Mesenchymal stem cell (in vitro differentiated cells and primary cell): ENCODE results near the gene MED17.

Source experiments
- DNase-seq: peaks from one replicate; pipeline ENCODE4 v3.0.0-alpha.2; 2013
- H2AFZ ChIP-seq: one replicate; pipeline ENCODE4 v1.6.1; 2013; ENCODE audit warnings: low read depth, mild to moderate bottlenecking, control low read depth, inconsistent platforms, low read length, moderate library complexity
- H2AK5ac ChIP-seq: 2 replicates; pipeline ENCODE4 v1.6.1; 2013; ENCODE audit warnings: low read length, moderate library complexity, mild to moderate bottlenecking, inconsistent platforms; ENCODE audit not compliant: severe bottlenecking
- H2BK120ac ChIP-seq: one replicate; pipeline ENCODE4 v1.6.1; 2013; ENCODE audit warnings: low read depth, mild to moderate bottlenecking, inconsistent platforms, low read length, moderate library complexity
- H2BK12ac ChIP-seq, 2 experiments: one replicate each; pipeline ENCODE4 v1.6.1; 2013; ENCODE audit warnings: inconsistent platforms in 2 of 2, low read length in 2 of 2, mild to moderate bottlenecking in 2 of 2, moderate library complexity in 2 of 2, control low read depth in 1 of 2
- H2BK15ac ChIP-seq: one replicate; pipeline ENCODE4 v1.6.1; 2013; ENCODE audit warnings: mild to moderate bottlenecking, low read depth, inconsistent platforms; ENCODE audit not compliant: poor library complexity, severe bottlenecking
- H2BK5ac ChIP-seq: 2 replicates; pipeline ENCODE4 v1.6.1; 2013; ENCODE audit warnings: low read depth, mild to moderate bottlenecking, low read length, control low read depth, inconsistent platforms; ENCODE audit not compliant: poor library complexity, severe bottlenecking
- H3K14ac ChIP-seq, 2 experiments: one replicate each; pipeline ENCODE4 v1.6.1; 2013; ENCODE audit warnings: inconsistent platforms in 2 of 2, low read length in 2 of 2, control low read depth in 1 of 2, mild to moderate bottlenecking in 1 of 2, moderate library complexity in 1 of 2
- H3K18ac ChIP-seq, 2 experiments: one replicate each; pipeline ENCODE4 v1.6.1; 2013; ENCODE audit warnings: inconsistent platforms in 2 of 2, low read length in 2 of 2, control low read depth in 1 of 2, low read depth in 1 of 2, mild to moderate bottlenecking in 1 of 2
- H3K23ac ChIP-seq, 2 experiments: one replicate each; pipeline ENCODE4 v1.6.1; 2013; ENCODE audit warnings: inconsistent platforms in 2 of 2, low read length in 2 of 2, mild to moderate bottlenecking in 2 of 2, moderate library complexity in 2 of 2, control low read depth in 1 of 2
- H3K27ac ChIP-seq: 2 replicates; pipeline ENCODE4 v1.5.1; 2013; ENCODE audit warnings: mild to moderate bottlenecking, moderate library complexity, low read length, control low read depth, inconsistent platforms; ENCODE audit not compliant: poor library complexity, severe bottlenecking
- H3K27me3 ChIP-seq, 2 experiments: 2 replicates each; pipeline versions ENCODE4 v1.6.1 to v1.7.0; 2013; ENCODE audit warnings: low read length in 2 of 2, mild to moderate bottlenecking in 2 of 2, moderate library complexity in 2 of 2, control low read depth in 1 of 2, inconsistent platforms in 1 of 2; ENCODE audit not compliant: control insufficient read depth in 1 of 2, insufficient read depth in 1 of 2
- H3K36me3 ChIP-seq, 2 experiments: 2 replicates each; pipeline versions ENCODE4 v1.6.1 to v1.7.0; 2013; ENCODE audit warnings: low read length in 2 of 2, control low read depth in 1 of 2, inconsistent platforms in 1 of 2, low read depth in 1 of 2, mild to moderate bottlenecking in 1 of 2; ENCODE audit not compliant: insufficient read depth in 2 of 2, control insufficient read depth in 1 of 2
- H3K4ac ChIP-seq, 2 experiments: one replicate each; pipeline ENCODE4 v1.6.1; 2013; ENCODE audit warnings: inconsistent platforms in 2 of 2, low read length in 2 of 2, mild to moderate bottlenecking in 2 of 2, moderate library complexity in 2 of 2, control low read depth in 1 of 2, low read depth in 1 of 2
- H3K4me1 ChIP-seq: 2 replicates; pipeline ENCODE4 v1.6.1; 2013; ENCODE audit warnings: low read depth, low read length, control low read depth; ENCODE audit not compliant: control insufficient read depth, insufficient read depth
- H3K4me2 ChIP-seq: 2 replicates; pipeline ENCODE4 v1.6.1; 2013; ENCODE audit warnings: low read length, mild to moderate bottlenecking, inconsistent platforms; ENCODE audit not compliant: poor library complexity, severe bottlenecking
- H3K4me3 ChIP-seq, 2 experiments: 2 replicates each; pipeline versions ENCODE4 v1.5.1 to v1.7.0; 2013; ENCODE audit warnings: low read length in 2 of 2, mild to moderate bottlenecking in 2 of 2, control low read depth in 1 of 2, low read depth in 1 of 2; ENCODE audit not compliant: insufficient read depth in 1 of 2
- H3K79me1 ChIP-seq: replicated peaks from 2 replicates; pipeline ENCODE4 v1.6.1; 2013; ENCODE audit warnings: mild to moderate bottlenecking, control low read depth, low read length, inconsistent platforms; ENCODE audit not compliant: poor library complexity, severe bottlenecking
- H3K9ac ChIP-seq: 2 replicates; pipeline ENCODE4 v1.7.0; 2013; ENCODE audit warnings: mild to moderate bottlenecking, low read length, moderate library complexity
- H3K9me3 ChIP-seq: 2 replicates; pipeline ENCODE4 v1.7.0; 2013; ENCODE audit warnings: mild to moderate bottlenecking, low read length; ENCODE audit not compliant: control insufficient read depth
- H4K8ac ChIP-seq: one replicate; pipeline ENCODE4 v1.6.1; 2013; ENCODE audit warnings: inconsistent platforms, mild to moderate bottlenecking, low read length, moderate library complexity
- H4K91ac ChIP-seq: one replicate; pipeline ENCODE4 v1.6.1; 2013; ENCODE audit warnings: mild to moderate bottlenecking, low read length, inconsistent platforms
- WGBS: methylation state at CpG from one replicate; pipeline ENCODE4 v1.1.7; 2013; ENCODE audit warnings: mixed read lengths; 5-methylcytosine and 5-hydroxymethylcytosine counted together

MED17 gene

GRCh38 chr11:93766504-93766903, 17.6 kb upstream of the MED17 start:
- H3K18ac ChIP-seq: no peak overlapping the region
- H3K27me3 ChIP-seq: no peaks in the 10 kb centered on the region
- no peak for DNase-seq
- no peaks in the 10 kb centered on the region for H3K4me1 ChIP-seq
- H3K14ac ChIP-seq: no peak overlapping the region
- no peak overlapping the region for H4K8ac ChIP-seq
- H3K79me1 ChIP-seq: no peaks in the 10 kb centered on the region
- H3K4me2 ChIP-seq: no peak overlapping the region
- H3K9ac ChIP-seq: no peak overlapping the region
- H3K27ac ChIP-seq: no peak overlapping the region
- no peak overlapping the region for H2BK15ac ChIP-seq
- H3K9me3 ChIP-seq: no peaks in the 10 kb centered on the region
- no peak overlapping the region for H3K4ac ChIP-seq
- H2AK5ac ChIP-seq: no peak overlapping the region
- WGBS: 99% methylated on average over 3 of the region's 5 CpGs
- H3K36me3 ChIP-seq: peaks cover 9 to 35% of the 10 kb centered on the region in 2 experiments
- H3K23ac ChIP-seq: no peak overlapping the region
- no peak overlapping the region for H2BK12ac ChIP-seq
- no peak overlapping the region for H4K91ac ChIP-seq
- H3K4me3 ChIP-seq: no peak overlapping the region
- no peak overlapping the region for H2AFZ ChIP-seq
- H2BK120ac ChIP-seq: no peak overlapping the region
- no peak overlapping the region for H2BK5ac ChIP-seq

DNA sequence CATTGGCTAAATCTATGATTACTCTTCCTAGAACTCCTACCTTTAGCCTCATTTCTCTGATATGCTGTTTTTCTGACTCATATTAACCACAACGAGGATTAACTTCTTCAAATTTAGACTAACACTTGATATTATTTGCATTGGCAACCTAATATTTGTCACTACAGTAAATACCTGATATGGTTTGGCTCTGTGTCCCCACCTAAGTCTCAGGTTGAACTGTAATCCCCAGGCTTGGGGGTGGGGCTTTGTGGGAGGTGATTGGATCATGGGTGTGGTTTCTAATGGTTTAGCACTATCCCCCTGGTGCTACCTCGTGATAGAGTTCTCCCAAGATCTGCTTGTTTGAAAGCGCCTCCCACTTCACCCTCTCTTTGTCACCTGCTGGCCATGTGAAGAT, 17.1 kb upstream of the MED17 start:
- H3K4me3 ChIP-seq: no peak overlapping the region
- no peak overlapping the region for H3K14ac ChIP-seq
- no peak overlapping the region for H2AFZ ChIP-seq
- H3K27me3 ChIP-seq: no peaks in the 10 kb centered on the region
- H2BK15ac ChIP-seq: no peak overlapping the region
- H3K27ac ChIP-seq: no peak overlapping the region
- no peak overlapping the region for H3K4me2 ChIP-seq
- H4K8ac ChIP-seq: no peak overlapping the region
- no peak overlapping the region for H2BK120ac ChIP-seq
- H3K4ac ChIP-seq: no peak overlapping the region
- no peak overlapping the region for H2BK5ac ChIP-seq
- no peak overlapping the region for H3K23ac ChIP-seq
- no peaks in the 10 kb centered on the region for H3K79me1 ChIP-seq
- H4K91ac ChIP-seq: no peak overlapping the region
- H3K18ac ChIP-seq: no peak overlapping the region
- WGBS: 87% methylated on average over 3 of the region's 3 CpGs
- no peak overlapping the region for H3K9ac ChIP-seq
- H3K4me1 ChIP-seq: no peaks in the 10 kb centered on the region
- H3K36me3 ChIP-seq: peaks cover 9 to 30% of the 10 kb centered on the region in 2 experiments
- DNase-seq: no peak
- H2AK5ac ChIP-seq: no peak overlapping the region
- H2BK12ac ChIP-seq: no peak overlapping the region
- no peaks in the 10 kb centered on the region for H3K9me3 ChIP-seq

DNA sequence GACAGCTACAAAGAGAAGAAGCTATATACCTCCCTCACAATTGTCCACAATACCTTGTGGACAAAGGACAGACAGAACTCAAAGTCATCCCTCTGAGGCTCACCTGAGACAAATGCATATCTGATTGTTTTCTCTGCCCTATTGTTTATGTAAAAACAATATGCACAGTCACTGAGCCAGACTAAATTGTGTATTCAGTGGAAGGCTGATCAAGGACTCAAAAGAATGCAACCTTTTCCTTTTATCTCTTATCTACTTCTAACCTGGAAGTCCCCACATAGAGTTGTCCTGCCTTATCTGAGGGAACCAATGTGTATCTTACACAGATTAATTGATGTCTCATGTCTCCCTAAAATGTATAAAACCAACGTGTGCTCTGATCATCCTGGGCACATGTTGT, 13.9 kb upstream of the MED17 start:
- H3K4ac ChIP-seq: no peak overlapping the region
- no peak overlapping the region for H3K4me2 ChIP-seq
- H3K18ac ChIP-seq: no peak overlapping the region
- no peak overlapping the region for H4K8ac ChIP-seq
- WGBS: 91% methylated on average over 1 of the region's 1 CpG
- no peaks in the 10 kb centered on the region for H3K9me3 ChIP-seq
- H2AK5ac ChIP-seq: no peak overlapping the region
- H3K4me1 ChIP-seq: no peaks in the 10 kb centered on the region
- no peak overlapping the region for H3K23ac ChIP-seq
- no peak overlapping the region for H2BK5ac ChIP-seq
- H4K91ac ChIP-seq: no peak overlapping the region
- no peaks in the 10 kb centered on the region for H3K27me3 ChIP-seq
- H2AFZ ChIP-seq: no peak overlapping the region
- H2BK12ac ChIP-seq: no peak overlapping the region
- peaks cover under 1 to 2% of the 10 kb centered on the region in 2 experiments for H3K36me3 ChIP-seq
- no peak overlapping the region for H2BK120ac ChIP-seq
- H3K27ac ChIP-seq: no peak overlapping the region
- no peak for DNase-seq
- H2BK15ac ChIP-seq: no peak overlapping the region
- no peaks in the 10 kb centered on the region for H3K79me1 ChIP-seq
- no peak overlapping the region for H3K4me3 ChIP-seq
- no peak overlapping the region for H3K9ac ChIP-seq
- no peak overlapping the region for H3K14ac ChIP-seq

GRCh38 chr11:93772123-93772522, 12.0 kb upstream of the MED17 start:
- Histone ChIP-seq H2BK5ac (no peak overlapping the region), H4K91ac (no peak overlapping the region), H3K9me3 (no peaks in the 10 kb centered on the region), H3K79me1 (no peaks in the 10 kb centered on the region), H3K4me2 (no peak overlapping the region), H4K8ac (no peak overlapping the region), H2BK120ac (no peak overlapping the region), H3K14ac (no peak overlapping the region), H3K18ac (no peak overlapping the region), H3K4ac (no peak overlapping the region), H2BK15ac (no peak overlapping the region), H3K36me3 (peaks cover 0 to 2% of the 10 kb centered on the region in 2 experiments), H3K27me3 (no peaks in the 10 kb centered on the region), H3K27ac (no peak overlapping the region), H3K9ac (no peak overlapping the region), H3K23ac (no peak overlapping the region), H2AK5ac (no peak overlapping the region), H3K4me1 (no peaks in the 10 kb centered on the region), H2AFZ (no peak overlapping the region), H2BK12ac (no peak overlapping the region), H3K4me3 (no peak overlapping the region)
- 94% methylated on average over 4 of the region's 4 CpGs for WGBS
- no peak for DNase-seq
